HepG2 (cell line): Measurements from ENCODE around the gene ADD2. TPM values are rescaled to one million over a fixed set of nuclear protein-coding genes. Genes with fewer than 3 reads are reported as not detected.

Source experiments
- AKAP8 ChIP-seq: sonication (generic); formaldehyde crosslinking; IDR thresholded peaks from 2 replicates; pipeline ENCODE4 v1.5.1; 2020; ENCODE audit warnings: mild to moderate bottlenecking, missing genetic modification reagents
- DNMT3B ChIP-seq: conservative IDR thresholded peaks from 2 replicates; pipeline ENCODE4 v1.6.1; 2016; ENCODE audit warnings: missing biosample characterization, control low read depth
- PHF5A ChIP-seq: IDR thresholded peaks from one replicate; pipeline ENCODE4 v1.6.1; 2018; ENCODE audit warnings: low read depth, missing genetic modification reagents; ENCODE audit not compliant: unreplicated experiment
- POLR2G ChIP-seq: fragments of 200-400 bp; formaldehyde crosslinking; IDR thresholded peaks from 2 replicates; pipeline ENCODE4 v1.6.1; 2018; ENCODE audit warnings: mild to moderate bottlenecking, low read depth, low read length, moderate library complexity
- RBAK ChIP-seq: sonication (generic); formaldehyde crosslinking; IDR thresholded peaks from 2 replicates; pipeline ENCODE4 v1.5.1; 2020; ENCODE audit warnings: mild to moderate bottlenecking, missing genetic modification reagents
- REPIN1 ChIP-seq: sonication (generic); formaldehyde crosslinking; IDR thresholded peaks from 2 replicates; pipeline ENCODE4 v1.8.0; 2022; ENCODE audit warnings: missing genetic modification reagents, low read depth, mild to moderate bottlenecking, borderline replicate concordance
- TBP ChIP-seq: sonication (generic); formaldehyde crosslinking; IDR thresholded peaks from 2 replicates; pipeline ENCODE4 v1.5.0; 2020; ENCODE audit warnings: missing genetic modification reagents
- TBX3 ChIP-seq: fragments of 450-650 bp; IDR thresholded peaks from 2 replicates; pipeline ENCODE4 v1.6.1; 2017; ENCODE audit warnings: antibody characterized with exemption, mild to moderate bottlenecking, inconsistent platforms, borderline replicate concordance
- TRIM22 ChIP-seq: fragments of 450-650 bp; IDR thresholded peaks from 2 replicates; pipeline ENCODE4 v1.6.1; 2017
- TSC22D2 ChIP-seq: sonication (generic); formaldehyde crosslinking; IDR thresholded peaks from 2 replicates; pipeline ENCODE4 v1.5.1; 2020; ENCODE audit warnings: missing genetic modification reagents, mild to moderate bottlenecking, borderline replicate concordance
- ZKSCAN5 ChIP-seq: sonication (generic); formaldehyde crosslinking; IDR thresholded peaks from 2 replicates; pipeline ENCODE4 v1.5.1; 2020; ENCODE audit warnings: mild to moderate bottlenecking, missing genetic modification reagents
- ZNF124 ChIP-seq: sonication (generic); formaldehyde crosslinking; IDR thresholded peaks from 2 replicates; pipeline ENCODE4 v1.4.0; 2020; ENCODE audit warnings: missing genetic modification reagents
- ZNF260 ChIP-seq: sonication (generic); formaldehyde crosslinking; IDR thresholded peaks from 2 replicates; pipeline ENCODE4 v1.4.0; 2020; ENCODE audit warnings: missing genetic modification reagents, low read depth, mild to moderate bottlenecking, borderline replicate concordance
- ZNF362 ChIP-seq: sonication (generic); formaldehyde crosslinking; IDR thresholded peaks from 2 replicates; pipeline ENCODE4 v1.4.0; 2020; ENCODE audit warnings: missing genetic modification reagents, mild to moderate bottlenecking, borderline replicate concordance
- ZNF530 ChIP-seq: sonication (generic); formaldehyde crosslinking; IDR thresholded peaks from 2 replicates; pipeline ENCODE4 v1.5.0; 2020; ENCODE audit warnings: low read depth, mild to moderate bottlenecking, missing genetic modification reagents
- ZNF552 ChIP-seq: sonication (generic); formaldehyde crosslinking; IDR thresholded peaks from 2 replicates; pipeline ENCODE4 v1.9.0; 2022; ENCODE audit warnings: missing genetic modification reagents, mild to moderate bottlenecking, borderline replicate concordance
- ZNF850 ChIP-seq: sonication (generic); formaldehyde crosslinking; conservative IDR thresholded peaks from 2 replicates; pipeline ENCODE4 v1.9.0; 2021; ENCODE audit warnings: mild to moderate bottlenecking, missing genetic modification reagents
- polyA plus RNA-seq, 8 experiments: library from polyadenylated mRNA; depleted of rRNA in 3 of 8; stranded (reverse) in 7 of 8; unstranded in 1 of 8; fragments of >200 nt; fragmentation: Illumina TruSeq in 4 of 8; extraction: Trizol in 4 of 8; gene quantifications; 2 replicates each; pipeline versions ENCODE4 v1.2.1 to v1.2.3, GENCODE V29; 2011 to 2016; ENCODE audit warnings: low read depth in 4 of 8, missing spikeins in 1 of 8, mixed read lengths in 1 of 8; ENCODE audit not compliant: insufficient read depth in 1 of 8
- total RNA-seq, 5 experiments: library from RNA; depleted of rRNA; stranded (reverse); fragments of >200 nt; fragmentation: Illumina TruSeq; extraction: Trizol; gene quantifications; 2 replicates each; pipeline ENCODE4 v1.2.3, GENCODE V29; 2016; ENCODE audit warnings: low read depth in 1 of 5
- TF ChIP-seq, protein P1 (sequence below): sonication (generic); formaldehyde crosslinking; IDR thresholded peaks from 2 replicates; pipeline ENCODE4 v1.4.0; 2020; ENCODE audit warnings: mild to moderate bottlenecking, missing genetic modification reagents, borderline replicate concordance
- TF ChIP-seq, protein P2 (sequence below): sonication (generic); formaldehyde crosslinking; IDR thresholded peaks from 2 replicates; pipeline ENCODE4 v1.4.0; 2020; ENCODE audit warnings: missing genetic modification reagents

ADD2 gene
- total and polyA plus RNA-seq, 2 of the 13 experiments (the other 11 are each of a cell fraction or from before 2014, with no cell fraction given) = 0.05 to 0.13 TPM

DNA sequence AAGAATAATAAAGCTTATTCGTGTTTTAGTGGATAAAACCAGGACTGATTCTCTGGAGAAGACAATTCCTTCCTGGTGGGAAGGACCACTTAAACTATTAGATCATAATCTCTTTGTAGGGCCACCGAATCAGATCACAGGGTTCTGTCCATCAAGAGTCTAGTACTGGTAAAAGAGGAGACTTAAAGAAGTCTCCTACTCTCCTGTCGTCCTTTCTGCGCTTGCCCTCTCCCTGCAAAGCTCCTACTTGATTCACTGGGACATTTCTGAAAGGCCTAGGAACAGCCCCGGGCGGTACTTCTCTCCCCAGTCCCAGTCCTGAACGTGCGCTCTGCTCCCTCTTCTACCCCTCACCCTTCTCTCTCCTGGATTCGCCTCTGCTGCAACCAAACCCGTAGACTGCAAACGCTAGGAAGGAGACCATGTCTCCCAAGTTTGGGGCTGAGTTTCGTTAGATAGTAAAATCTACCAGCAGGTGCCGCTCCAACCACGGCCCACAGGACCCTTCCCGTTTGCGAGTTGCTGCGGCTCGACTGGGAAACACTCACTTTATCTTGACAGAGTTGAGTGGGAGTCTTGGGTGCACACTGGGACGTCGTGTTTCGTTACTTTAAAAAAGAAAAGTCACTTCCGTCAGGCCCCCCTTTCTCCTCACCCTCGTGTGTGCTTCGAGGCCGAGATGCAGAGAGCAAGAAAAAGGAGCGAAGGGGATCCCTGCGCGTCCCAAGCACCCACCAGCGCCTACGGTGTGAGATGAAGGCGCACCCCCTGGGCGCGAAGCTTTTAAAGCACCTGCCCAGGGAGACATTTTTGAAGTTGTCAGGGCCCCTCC lies 21.5 kb upstream of the ADD2 start (continued):
- TF ChIP-seq, protein P1, sequence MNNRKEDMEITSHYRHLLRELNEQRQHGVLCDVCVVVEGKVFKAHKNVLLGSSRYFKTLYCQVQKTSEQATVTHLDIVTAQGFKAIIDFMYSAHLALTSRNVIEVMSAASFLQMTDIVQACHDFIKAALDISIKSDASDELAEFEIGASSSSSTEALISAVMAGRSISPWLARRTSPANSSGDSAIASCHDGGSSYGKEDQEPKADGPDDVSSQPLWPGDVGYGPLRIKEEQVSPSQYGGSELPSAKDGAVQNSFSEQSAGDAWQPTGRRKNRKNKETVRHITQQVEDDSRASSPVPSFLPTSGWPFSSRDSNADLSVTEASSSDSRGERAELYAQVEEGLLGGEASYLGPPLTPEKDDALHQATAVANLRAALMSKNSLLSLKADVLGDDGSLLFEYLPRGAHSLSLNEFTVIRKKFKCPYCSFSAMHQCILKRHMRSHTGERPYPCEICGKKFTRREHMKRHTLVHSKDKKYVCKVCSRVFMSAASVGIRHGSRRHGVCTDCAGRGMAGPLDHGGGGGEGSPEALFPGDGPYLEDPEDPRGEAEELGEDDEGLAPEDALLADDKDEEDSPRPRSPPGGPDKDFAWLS (CRISPR knock-in tag) = no peak
- TF ChIP-seq POLR2G (no peak), ZKSCAN5 (CRISPR knock-in tag) (no peak), DNMT3B (CRISPR knock-in tag) (no peak), RBAK (no peak), TBX3 (no peak), ZNF850 (CRISPR knock-in tag) (no peak), PHF5A (CRISPR knock-in tag) (no peak), ZNF530 (CRISPR knock-in tag) (no peak), AKAP8 (no peak), ZNF362 (CRISPR knock-in tag) (no peak), TBP (CRISPR knock-in tag) (no peak), ZNF552 (no peak), ZNF260 (CRISPR knock-in tag) (no peak), REPIN1 (CRISPR knock-in tag) (peak; percentile 58; the same call in 1 of the 2 replicates), ZNF124 (CRISPR knock-in tag) (peak; percentile 78; the same call in 1 of the 2 replicates), TSC22D2 (no peak), TRIM22 (no peak)
- TF ChIP-seq, protein P2, sequence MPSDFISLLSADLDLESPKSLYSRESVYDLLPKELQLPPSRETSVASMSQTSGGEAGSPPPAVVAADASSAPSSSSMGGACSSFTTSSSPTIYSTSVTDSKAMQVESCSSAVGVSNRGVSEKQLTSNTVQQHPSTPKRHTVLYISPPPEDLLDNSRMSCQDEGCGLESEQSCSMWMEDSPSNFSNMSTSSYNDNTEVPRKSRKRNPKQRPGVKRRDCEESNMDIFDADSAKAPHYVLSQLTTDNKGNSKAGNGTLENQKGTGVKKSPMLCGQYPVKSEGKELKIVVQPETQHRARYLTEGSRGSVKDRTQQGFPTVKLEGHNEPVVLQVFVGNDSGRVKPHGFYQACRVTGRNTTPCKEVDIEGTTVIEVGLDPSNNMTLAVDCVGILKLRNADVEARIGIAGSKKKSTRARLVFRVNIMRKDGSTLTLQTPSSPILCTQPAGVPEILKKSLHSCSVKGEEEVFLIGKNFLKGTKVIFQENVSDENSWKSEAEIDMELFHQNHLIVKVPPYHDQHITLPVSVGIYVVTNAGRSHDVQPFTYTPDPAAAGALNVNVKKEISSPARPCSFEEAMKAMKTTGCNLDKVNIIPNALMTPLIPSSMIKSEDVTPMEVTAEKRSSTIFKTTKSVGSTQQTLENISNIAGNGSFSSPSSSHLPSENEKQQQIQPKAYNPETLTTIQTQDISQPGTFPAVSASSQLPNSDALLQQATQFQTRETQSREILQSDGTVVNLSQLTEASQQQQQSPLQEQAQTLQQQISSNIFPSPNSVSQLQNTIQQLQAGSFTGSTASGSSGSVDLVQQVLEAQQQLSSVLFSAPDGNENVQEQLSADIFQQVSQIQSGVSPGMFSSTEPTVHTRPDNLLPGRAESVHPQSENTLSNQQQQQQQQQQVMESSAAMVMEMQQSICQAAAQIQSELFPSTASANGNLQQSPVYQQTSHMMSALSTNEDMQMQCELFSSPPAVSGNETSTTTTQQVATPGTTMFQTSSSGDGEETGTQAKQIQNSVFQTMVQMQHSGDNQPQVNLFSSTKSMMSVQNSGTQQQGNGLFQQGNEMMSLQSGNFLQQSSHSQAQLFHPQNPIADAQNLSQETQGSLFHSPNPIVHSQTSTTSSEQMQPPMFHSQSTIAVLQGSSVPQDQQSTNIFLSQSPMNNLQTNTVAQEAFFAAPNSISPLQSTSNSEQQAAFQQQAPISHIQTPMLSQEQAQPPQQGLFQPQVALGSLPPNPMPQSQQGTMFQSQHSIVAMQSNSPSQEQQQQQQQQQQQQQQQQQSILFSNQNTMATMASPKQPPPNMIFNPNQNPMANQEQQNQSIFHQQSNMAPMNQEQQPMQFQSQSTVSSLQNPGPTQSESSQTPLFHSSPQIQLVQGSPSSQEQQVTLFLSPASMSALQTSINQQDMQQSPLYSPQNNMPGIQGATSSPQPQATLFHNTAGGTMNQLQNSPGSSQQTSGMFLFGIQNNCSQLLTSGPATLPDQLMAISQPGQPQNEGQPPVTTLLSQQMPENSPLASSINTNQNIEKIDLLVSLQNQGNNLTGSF (CRISPR knock-in tag) = no peak
